Ammon's horn (tissue), 1 donor: ENCODE measurements around the gene SORBS1.

ENCODE experiments used
- DNase-seq: peaks from one replicate; pipeline ENCODE4 v3.0.0-alpha.2; 2016; ENCODE audit warnings: low spot score

Gene SORBS1

GRCh38 chr10:95561177-95561863 is at the start of gene SORBS1:
TSS of gene SORBS1 (minus strand) at chr10:95561371. CDS start at chr10:95441135, 120,236 bp downstream.
- peak; percentile 98 for DNase-seq

- no peak for DNase-seq
Measured at GRCh38 chr10:95610727-95611126, 49.6 kb upstream of the SORBS1 start.

GRCh38 chr10:95606922-95607321 is 45.8 kb upstream of the SORBS1 start:
- no peak for DNase-seq

- DNase-seq: no peak
Measured at GRCh38 chr10:95605163-95605562, 44.0 kb upstream of the SORBS1 start.

GRCh38 chr10:95604630-95605029 is 43.5 kb upstream of the SORBS1 start:
- no peak for DNase-seq

GRCh38 chr10:95602382-95602781 is 41.2 kb upstream of the SORBS1 start:
- DNase-seq: no peak

- DNase-seq: peak; percentile 93
Measured at GRCh38 chr10:95601116-95601719, 40.0 kb upstream of the SORBS1 start.

GRCh38 chr10:95600158-95600557 is 39.0 kb upstream of the SORBS1 start:
- DNase-seq: no peak

- DNase-seq: no peak
Measured at GRCh38 chr10:95597788-95598187, 36.6 kb upstream of the SORBS1 start.

- no peak for DNase-seq
Measured at GRCh38 chr10:95588025-95588424, 26.9 kb upstream of the SORBS1 start.

GRCh38 chr10:95579835-95580535 is 18.8 kb upstream of the SORBS1 start:
- no peak for DNase-seq

GRCh38 chr10:95579292-95579691 is 18.1 kb upstream of the SORBS1 start:
- DNase-seq: no peak

GRCh38 chr10:95578619-95579018 is 17.4 kb upstream of the SORBS1 start:
- no peak for DNase-seq

- DNase-seq: no peak
Measured at GRCh38 chr10:95574649-95575365, 13.6 kb upstream of the SORBS1 start.

GRCh38 chr10:95573964-95574604 is 12.9 kb upstream of the SORBS1 start:
- no peak for DNase-seq

GRCh38 chr10:95573527-95573926 is 12.4 kb upstream of the SORBS1 start:
- DNase-seq: no peak

- DNase-seq: no peak
Measured at GRCh38 chr10:95572131-95572820, 11.1 kb upstream of the SORBS1 start.

GRCh38 chr10:95571390-95571789 is 10.2 kb upstream of the SORBS1 start:
- DNase-seq: no peak

GRCh38 chr10:95569368-95569767 is 8.2 kb upstream of the SORBS1 start:
- DNase-seq: no peak

GRCh38 chr10:95567903-95568630 is 6.9 kb upstream of the SORBS1 start:
- DNase-seq: no peak

GRCh38 chr10:95566136-95566535 is 5.0 kb upstream of the SORBS1 start:
- no peak for DNase-seq
